Chondrocyte (in vitro differentiated cells): ENCODE data around the gene CALN1. TPM values are rescaled to one million over a fixed set of nuclear protein-coding genes. Genes with fewer than 3 reads are reported as not detected.

Experiments
- DNase-seq: peaks from one replicate; pipeline ENCODE4 v3.0.0; 2021; ENCODE audit warnings: mixed read lengths, low spot score
- H3K27ac Mint-ChIP-seq: one replicate; pipeline ENCODE4 v1.8.0; 2021; ENCODE audit warnings: mild to moderate bottlenecking, moderate library complexity, mixed read lengths; ENCODE audit not compliant: unreplicated experiment
- H3K27me3 Mint-ChIP-seq: 2 replicates; pipeline ENCODE4 v1.8.0; 2021; ENCODE audit warnings: low read depth, mixed read lengths
- H3K36me3 Mint-ChIP-seq: 2 replicates; pipeline ENCODE4 v1.8.0; 2021; ENCODE audit warnings: low read depth, mixed read lengths
- H3K4me1 Mint-ChIP-seq: 2 replicates; pipeline ENCODE4 v1.8.0; 2021; ENCODE audit warnings: low read depth, mild to moderate bottlenecking, mixed read lengths
- H3K4me3 Mint-ChIP-seq: one replicate; pipeline ENCODE4 v1.8.0; 2021; ENCODE audit warnings: mild to moderate bottlenecking, moderate library complexity, mixed read lengths; ENCODE audit not compliant: unreplicated experiment
- H3K9me3 Mint-ChIP-seq: 2 replicates; pipeline ENCODE4 v1.8.0; 2021; ENCODE audit warnings: low read depth, mixed read lengths
- CTCF ChIP-seq: fragments of 200-600 bp; sonication (generic); IDR thresholded peaks from 2 replicates; pipeline ENCODE4 v1.5.0; 2021; ENCODE audit warnings: antibody characterized with exemption, mild to moderate bottlenecking, moderate library complexity
- total RNA-seq: library from RNA; stranded (reverse); gene quantifications from 3 replicates; pipeline ENCODE4 v1.2.1, GENCODE V29; 2021

CALN1 gene
- total RNA-seq, 1 donor from 2014 or later = not detected

DNA sequence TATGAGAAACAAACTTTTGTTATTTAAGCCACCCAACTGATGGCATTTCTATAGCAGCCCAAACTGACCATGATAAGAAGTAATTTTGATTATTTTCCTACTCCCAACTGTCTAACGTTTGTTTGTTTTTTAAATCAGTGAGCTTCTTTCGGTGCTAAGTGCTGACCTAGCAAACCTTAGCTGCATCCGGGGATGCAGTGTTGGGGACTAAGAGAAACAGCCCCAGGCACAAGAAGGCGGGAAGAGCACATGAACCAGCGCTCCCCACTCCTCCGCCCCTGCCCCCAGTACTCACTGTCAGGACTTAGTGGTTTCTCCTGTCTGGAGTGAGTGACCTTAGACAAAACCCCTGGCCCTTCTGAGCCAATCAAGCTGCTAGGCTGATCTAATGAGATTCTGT is 168.8 kb downstream of the CALN1 start:
- H3K27me3 Mint-ChIP-seq = peaks cover 4% of the 10 kb centered on the region
- DNase-seq = no peak
- H3K4me1 Mint-ChIP-seq = no peaks in the 10 kb centered on the region
- H3K4me3 Mint-ChIP-seq = no peak overlapping the region
- H3K9me3 Mint-ChIP-seq = peaks cover 6% of the 10 kb centered on the region
- H3K36me3 Mint-ChIP-seq = peaks cover under 1% of the 10 kb centered on the region
- H3K27ac Mint-ChIP-seq = no peak overlapping the region
- TF ChIP-seq CTCF = no peak

DNA sequence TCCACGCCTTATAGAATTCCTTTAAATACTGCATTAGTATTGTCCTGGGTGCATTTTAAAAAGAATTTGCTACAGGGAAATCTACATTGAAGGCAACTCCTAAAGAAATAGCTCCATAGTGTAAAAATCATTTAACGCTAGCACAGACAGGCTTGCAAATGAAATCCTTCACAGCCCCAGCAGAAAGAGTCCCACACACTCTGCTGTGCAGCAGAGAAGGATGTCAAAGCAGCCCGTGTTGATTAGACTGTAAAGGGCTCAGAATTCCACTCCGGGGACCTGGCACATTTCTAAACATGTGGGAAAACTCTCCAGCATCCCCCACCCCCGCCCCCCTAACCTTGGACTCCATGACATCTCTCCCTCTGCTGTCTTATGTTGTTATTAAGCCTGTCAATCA is 176.8 kb downstream of the CALN1 start:
- H3K4me1 Mint-ChIP-seq = no peaks in the 10 kb centered on the region
- peaks cover 4% of the 10 kb centered on the region for H3K27me3 Mint-ChIP-seq
- H3K4me3 Mint-ChIP-seq = no peak overlapping the region
- no peaks in the 10 kb centered on the region for H3K9me3 Mint-ChIP-seq
- TF ChIP-seq CTCF = no peak
- no peaks in the 10 kb centered on the region for H3K36me3 Mint-ChIP-seq
- H3K27ac Mint-ChIP-seq = no peak overlapping the region
- DNase-seq = no peak

DNA sequence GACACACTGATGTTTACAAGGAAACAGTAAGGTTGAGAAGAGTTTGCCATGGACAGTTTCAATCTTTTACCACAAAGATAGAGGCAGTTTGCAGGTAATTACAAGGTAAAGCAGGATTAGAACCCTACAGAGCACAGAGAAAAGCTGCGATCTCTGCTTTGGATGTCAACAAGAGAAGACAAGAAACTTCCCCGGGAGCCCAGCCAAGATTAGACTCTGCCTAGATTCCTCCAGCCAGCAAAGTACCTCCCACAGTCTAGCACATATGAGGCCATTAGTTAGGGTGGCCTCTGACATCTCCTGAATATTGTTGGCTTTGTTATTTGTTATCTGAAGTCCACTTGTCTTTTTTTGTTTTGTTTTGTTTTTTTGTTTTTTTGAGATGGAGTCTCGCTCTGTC is 178.1 kb downstream of the CALN1 start:
- Mint-ChIP-seq H3K4me1 (no peaks in the 10 kb centered on the region), H3K9me3 (no peaks in the 10 kb centered on the region), H3K36me3 (no peaks in the 10 kb centered on the region), H3K27me3 (peaks cover 4% of the 10 kb centered on the region), H3K27ac (no peak overlapping the region), H3K4me3 (no peak overlapping the region)
- no peak for TF ChIP-seq CTCF
- DNase-seq = no peak

- H3K4me3 Mint-ChIP-seq = no peak overlapping the region
- peaks cover 4% of the 10 kb centered on the region for H3K27me3 Mint-ChIP-seq
- H3K27ac Mint-ChIP-seq = no peak overlapping the region
- DNase-seq = no peak
- TF ChIP-seq CTCF = no peak
- no peaks in the 10 kb centered on the region for H3K36me3 Mint-ChIP-seq
- H3K9me3 Mint-ChIP-seq = peaks cover under 1% of the 10 kb centered on the region
- H3K4me1 Mint-ChIP-seq = no peaks in the 10 kb centered on the region
These were observed 181.9 kb downstream of the CALN1 start for GRCh38 chr7:72230281-72230680.

- Mint-ChIP-seq H3K27me3 (no peaks in the 10 kb centered on the region), H3K4me1 (no peaks in the 10 kb centered on the region), H3K27ac (no peak overlapping the region), H3K9me3 (peaks cover 14% of the 10 kb centered on the region), H3K36me3 (no peaks in the 10 kb centered on the region), H3K4me3 (no peak overlapping the region)
- DNase-seq = no peak
- TF ChIP-seq CTCF = no peak
These were observed 188.8 kb downstream of the CALN1 start for GRCh38 chr7:72223351-72223750.
